Activated CD4-positive, alpha-beta T cell treated with anti-CD3 and anti-CD28 coated beads for 1 hour (primary cell): ENCODE results near the gene DTHD1.

Experiments
- DNase-seq: peaks from one replicate; pipeline ENCODE4 v3.0.0-alpha.2; 2020

DTHD1 gene

DNA sequence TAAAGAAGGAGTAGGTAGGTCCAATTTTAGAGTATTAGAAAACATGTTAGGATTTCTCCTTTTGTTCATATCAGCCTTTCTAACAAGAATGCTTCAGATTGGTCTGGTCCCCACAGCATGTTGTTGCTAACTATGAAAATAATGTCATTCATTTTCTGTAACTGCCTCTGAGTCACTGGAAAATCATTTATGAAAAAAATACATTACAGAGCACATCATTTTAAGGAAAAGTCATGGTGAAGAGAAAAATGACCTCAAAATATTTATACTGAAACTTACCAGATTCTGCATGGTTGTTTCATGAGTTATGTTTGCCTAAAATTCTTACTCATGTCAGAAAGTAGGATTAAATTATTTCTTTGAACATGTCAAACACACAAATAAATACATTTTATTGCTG is 35.2 kb downstream of the DTHD1 start:
- DNase-seq: no peak

DNA sequence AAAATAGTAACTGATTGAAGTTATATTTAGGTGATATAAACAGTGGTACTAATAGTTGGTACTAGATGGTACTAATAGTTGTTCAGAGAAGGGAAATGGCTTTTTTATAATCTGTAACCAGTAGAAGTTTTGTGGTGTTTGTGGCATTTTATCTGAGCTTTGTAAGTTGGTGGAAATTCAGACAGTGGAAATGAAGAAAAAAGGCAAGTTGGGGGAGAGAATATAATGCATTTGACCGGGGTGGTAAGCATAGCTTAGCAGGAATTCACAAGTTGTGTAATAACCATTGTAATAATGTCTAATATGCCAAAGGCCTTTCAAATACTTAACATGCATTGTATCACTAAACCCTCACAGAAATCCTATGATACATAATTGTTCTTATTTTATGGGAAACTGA is 36.3 kb downstream of the DTHD1 start:
- no peak for DNase-seq

DNA sequence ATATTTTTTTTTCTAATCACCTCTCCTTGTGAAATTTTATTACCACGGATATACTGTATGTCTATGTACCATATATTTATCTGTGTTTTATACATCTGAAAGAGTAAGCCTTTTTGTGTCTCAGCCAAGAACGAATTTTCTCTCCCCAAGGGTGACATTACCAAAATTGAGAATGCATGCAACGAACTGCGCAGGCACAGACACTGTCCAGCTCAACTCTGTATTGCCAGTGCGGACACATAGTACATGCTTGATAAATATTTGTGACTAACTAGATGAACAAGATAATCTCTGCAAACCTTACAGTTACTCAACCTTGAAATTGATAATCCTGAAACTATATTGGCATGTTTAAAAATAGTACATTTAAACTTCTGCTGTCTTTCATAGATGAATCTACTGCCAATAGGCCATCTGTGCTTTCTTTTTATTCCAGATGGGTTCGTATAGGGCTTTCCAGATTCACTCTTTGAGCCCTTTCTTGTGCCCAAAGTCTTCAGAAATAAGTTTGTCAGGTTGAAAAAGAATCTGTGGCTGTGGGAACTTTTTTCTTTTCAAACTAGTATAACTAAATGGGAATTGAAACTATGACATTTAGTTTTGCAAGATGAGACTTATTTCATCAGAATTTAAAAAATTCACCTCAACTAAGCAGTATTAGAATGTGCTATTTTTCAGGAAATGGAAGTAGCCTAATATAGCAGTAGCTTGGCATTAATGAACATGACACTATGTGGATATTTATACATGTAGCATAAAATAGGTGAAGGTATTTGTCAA is 38.9 kb downstream of the DTHD1 start:
- DNase-seq: no peak

DNA sequence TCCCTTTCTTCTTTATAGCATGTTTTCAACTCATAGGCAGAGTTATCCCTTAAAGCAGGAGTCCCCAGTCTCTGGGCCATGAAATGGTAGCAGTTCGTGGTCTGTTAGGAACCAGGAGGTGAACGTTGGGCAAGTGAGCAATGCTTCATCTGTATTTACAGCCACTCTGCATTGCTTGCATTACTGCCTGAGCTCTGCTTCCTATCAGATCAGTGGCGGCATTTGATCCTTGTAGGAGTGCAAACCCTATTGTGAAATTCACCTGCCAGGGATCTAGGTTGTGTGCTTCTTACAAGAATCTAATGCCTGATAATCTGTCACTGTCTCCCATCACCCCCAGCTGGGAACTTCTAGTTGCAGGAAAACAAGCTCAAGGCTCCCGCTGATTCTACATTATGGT is 39.8 kb downstream of the DTHD1 start:
- DNase-seq: no peak

- no peak for DNase-seq
These were observed 41.5 kb downstream of the DTHD1 start for GRCh38 chr4:36322921-36323354.

- no peak for DNase-seq
These were observed 42.5 kb downstream of the DTHD1 start for GRCh38 chr4:36323816-36324419.

GRCh38 chr4:36324808-36325207 is 43.4 kb downstream of the DTHD1 start:
- DNase-seq: no peak

DNA sequence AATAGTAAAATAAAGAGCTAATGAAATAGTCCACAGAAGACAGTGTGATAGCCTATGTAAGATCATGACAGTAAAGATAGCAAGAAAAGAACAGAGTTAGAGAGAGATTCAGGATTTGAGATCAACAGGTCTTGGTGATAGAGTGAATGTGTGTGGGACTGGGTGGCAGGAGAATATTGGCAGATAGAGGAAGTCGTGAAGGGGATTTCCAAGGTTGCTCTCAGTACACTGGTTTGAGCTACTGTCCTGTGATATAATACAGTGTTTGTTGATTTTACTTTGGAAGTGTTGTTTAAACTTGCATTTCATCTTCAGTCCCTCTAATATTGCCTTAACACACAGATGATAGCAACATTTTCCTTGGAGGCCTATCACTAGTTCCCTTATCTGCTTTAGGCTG is 44.1 kb downstream of the DTHD1 start:
- DNase-seq: no peak

GRCh38 chr4:36325926-36326325 is 44.5 kb downstream of the DTHD1 start:
- DNase-seq: no peak

- no peak for DNase-seq
These were observed 45.1 kb downstream of the DTHD1 start for GRCh38 chr4:36326476-36327029.

DNA sequence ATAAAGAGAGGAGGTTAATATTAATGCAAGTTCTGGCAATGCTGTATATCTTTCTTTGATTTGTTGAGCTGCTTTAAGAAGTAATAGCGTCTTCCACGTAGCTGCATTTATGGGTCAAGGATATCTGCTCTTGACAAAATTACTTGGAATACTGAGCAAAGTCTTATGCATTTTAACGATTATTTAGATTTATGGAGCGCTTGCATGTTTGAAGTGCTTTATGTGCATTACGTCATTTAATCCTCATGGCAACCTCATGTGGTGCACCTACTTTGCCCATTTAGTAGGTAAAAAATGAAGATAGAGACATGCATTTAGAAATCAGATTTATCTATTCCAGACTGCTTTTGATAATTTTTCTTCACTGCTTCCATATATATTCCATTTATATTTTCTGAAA is 46.0 kb downstream of the DTHD1 start:
- DNase-seq: no peak

DNA sequence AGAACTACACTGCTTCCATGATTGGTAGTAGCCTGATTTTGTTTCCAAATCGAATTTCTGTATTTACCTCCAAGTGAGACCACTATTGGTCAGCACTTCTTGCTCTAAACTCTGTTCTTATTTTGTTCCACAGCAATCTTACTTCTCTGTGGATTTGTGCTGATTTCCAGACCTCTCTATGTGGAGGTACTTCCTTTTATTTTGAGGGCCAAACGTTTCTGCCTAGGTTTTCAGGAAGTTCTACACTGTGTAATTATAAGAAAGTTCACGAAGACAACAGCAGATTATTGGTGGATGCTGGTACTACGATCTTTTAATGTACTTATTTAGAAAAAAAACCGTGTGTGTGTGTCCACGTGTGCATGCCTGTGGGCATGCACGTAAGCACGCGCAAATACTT is 46.7 kb downstream of the DTHD1 start:
- DNase-seq: no peak

- no peak for DNase-seq
These were observed 47.8 kb downstream of the DTHD1 start for GRCh38 chr4:36329228-36329627.

DNA sequence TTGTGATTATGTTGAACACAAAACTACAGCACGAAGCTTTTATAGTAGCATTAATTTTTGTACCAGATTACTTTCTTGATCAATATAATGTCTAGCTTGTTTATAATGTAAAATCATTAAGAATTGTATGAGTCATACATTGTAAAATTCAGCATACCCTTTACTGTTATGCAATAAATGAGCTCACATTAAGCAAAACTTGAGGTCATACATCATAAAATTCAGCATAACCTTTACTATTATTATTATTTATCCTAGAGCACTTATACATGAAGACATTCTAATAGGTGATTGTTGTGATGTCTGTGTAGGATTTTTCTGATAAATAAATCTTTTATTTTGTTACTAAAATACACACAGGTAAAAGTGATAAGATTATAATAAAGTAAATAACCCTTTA is 49.4 kb downstream of the DTHD1 start:
- no peak for DNase-seq

GRCh38 chr4:36332023-36332781 is 50.8 kb downstream of the DTHD1 start:
- no peak for DNase-seq

- DNase-seq: no peak
These were observed 51.3 kb downstream of the DTHD1 start for GRCh38 chr4:36332782-36333131.

DNA sequence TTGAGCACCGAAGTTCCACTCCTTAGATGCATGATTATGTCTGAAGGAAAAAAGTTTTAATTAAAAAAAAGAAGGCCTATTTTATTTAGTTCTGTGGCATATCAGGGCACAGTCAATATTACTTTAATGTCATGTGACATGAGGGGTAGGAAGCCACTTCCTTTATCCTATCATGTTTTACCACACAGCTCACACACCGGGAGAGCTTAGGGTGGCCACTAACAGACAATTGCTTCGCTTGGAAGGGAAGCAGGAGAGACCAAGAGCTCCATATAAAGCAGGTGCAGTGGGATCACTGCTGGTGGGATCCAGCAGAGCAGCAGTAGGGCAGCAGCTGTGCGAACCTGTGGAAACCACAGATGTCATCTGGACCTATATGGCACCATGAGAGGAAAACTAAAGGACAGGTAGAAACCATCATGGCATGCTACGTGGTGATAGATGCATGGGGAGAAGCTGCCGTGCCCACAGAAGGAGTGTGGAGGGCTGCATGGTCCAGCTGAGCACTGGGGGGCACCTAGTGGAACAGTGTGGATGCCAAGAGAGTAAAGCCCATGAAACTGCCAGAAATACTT is 52.0 kb downstream of the DTHD1 start:
- no peak for DNase-seq

- DNase-seq: no peak
These were observed 56.3 kb downstream of the DTHD1 start for GRCh38 chr4:36337665-36338185.

- no peak for DNase-seq
These were observed 57.6 kb downstream of the DTHD1 start for GRCh38 chr4:36338973-36339372.

- DNase-seq: no peak
These were observed 60.5 kb downstream of the DTHD1 start for GRCh38 chr4:36341936-36342335.

- no peak for DNase-seq
These were observed 62.2 kb downstream of the DTHD1 start for GRCh38 chr4:36343501-36344175.

- DNase-seq: no peak
These were observed 67.1 kb downstream of the DTHD1 start for GRCh38 chr4:36348403-36348938.
